Smooth muscle cell (in vitro differentiated cells): Measurements from ENCODE around the gene SERP1. TPM values are rescaled to one million over a fixed set of nuclear protein-coding genes. Genes with fewer than 3 reads are reported as not detected.

Experiments
- DNase-seq: peaks from one replicate; lab custom pipeline; 2025; ENCODE audit not compliant: unreplicated experiment; lab: John Stamatoyannopoulos, UW
- H2AFZ ChIP-seq: fragments of 200-600 bp; sonication (generic); 2 replicates; pipeline ENCODE4 v1.6.0; 2016; ENCODE audit warnings: antibody characterized with exemption, low read depth, mild to moderate bottlenecking
- H3F3A ChIP-seq: fragments of 200-600 bp; sonication (generic); 2 replicates; pipeline ENCODE4 v1.6.0; 2017; ENCODE audit warnings: antibody characterized with exemption, low read depth
- H3K27ac ChIP-seq: fragments of 200-600 bp; sonication (generic); 2 replicates; pipeline ENCODE4 v1.5.1; 2016; ENCODE audit warnings: low read depth, mild to moderate bottlenecking
- H3K27me3 ChIP-seq: fragments of 200-600 bp; sonication (generic); 2 replicates; pipeline ENCODE4 v1.6.1; 2016; ENCODE audit warnings: low read depth, mild to moderate bottlenecking
- H3K36me3 ChIP-seq: fragments of 200-600 bp; sonication (generic); 2 replicates; pipeline ENCODE4 v1.5.1; 2016; ENCODE audit warnings: low read depth
- H3K4me1 ChIP-seq: fragments of 200-600 bp; sonication (generic); 2 replicates; pipeline ENCODE4 v1.5.1; 2016; ENCODE audit warnings: low read depth
- H3K4me2 ChIP-seq: fragments of 200-600 bp; sonication (generic); 2 replicates; pipeline ENCODE4 v1.6.0; 2016; ENCODE audit warnings: mild to moderate bottlenecking
- H3K4me3 ChIP-seq: fragments of 200-600 bp; sonication (generic); 2 replicates; pipeline ENCODE4 v1.5.1; 2016; ENCODE audit warnings: mild to moderate bottlenecking
- H3K79me2 ChIP-seq: fragments of 200-600 bp; sonication (generic); 2 replicates; pipeline ENCODE4 v1.6.0; 2016; ENCODE audit warnings: low read depth, mild to moderate bottlenecking
- H3K9ac ChIP-seq: fragments of 200-600 bp; sonication (generic); 2 replicates; pipeline ENCODE4 v1.6.0; 2016; ENCODE audit warnings: low read depth
- H3K9me3 ChIP-seq: fragments of 200-600 bp; sonication (generic); replicated peaks from 2 replicates; pipeline ENCODE4 v1.5.1; 2016; ENCODE audit warnings: low read depth
- H4K20me1 ChIP-seq: fragments of 200-600 bp; sonication (generic); 2 replicates; pipeline ENCODE4 v1.6.0; 2016; ENCODE audit warnings: low read depth
- CTCF ChIP-seq: fragments of 200-600 bp; sonication (generic); IDR thresholded peaks from 2 replicates; pipeline ENCODE4 v1.5.1; 2017; ENCODE audit warnings: borderline replicate concordance, mild to moderate bottlenecking, antibody characterized with exemption; ENCODE audit not compliant: insufficient read depth, poor library complexity, severe bottlenecking
- WGBS: methylation state at CpG from one replicate; pipeline ENCODE4 v1.1.7; 2016; ENCODE audit warnings: low lambda C conversion rate; 5-methylcytosine and 5-hydroxymethylcytosine counted together
- polyA plus RNA-seq: library from polyadenylated mRNA; unstranded; fragments of >200 nt; fragmentation: Nextera tagmentation; extraction: Ambion mirVana; gene quantifications from 2 replicates; pipeline ENCODE4 v1.2.1, GENCODE V29; 2016
- total RNA-seq: library from RNA; depleted of rRNA; stranded (reverse); fragments of >200 nt; gene quantifications from 2 replicates; pipeline ENCODE4 v1.2.3, GENCODE V29; 2014

Gene SERP1
- total RNA-seq = 268 TPM in 2 replicates
- 202 and 247 TPM in 2 replicates for polyA plus RNA-seq

GRCh38 chr3:150546226-150547044, at the start of gene SERP1, which contains the start of gene EIF2A:
Gene SERP1 (minus strand): TSS chr3:150546496. CDS start chr3:150546135, 361 bp downstream.
Gene EIF2A (plus strand): TSS chr3:150546787. CDS start chr3:150546803, 16 bp downstream.
- H3K9ac ChIP-seq = peak within 1 kb of the TSS; percentile 98
- H2AFZ ChIP-seq = peak within 1 kb of the TSS; percentile 93
- H3K27me3 ChIP-seq = no peaks in the 10 kb centered on the region
- H4K20me1 ChIP-seq = peaks cover 54% of the 10 kb centered on the region
- peaks cover 6% of the 10 kb centered on the region for H3F3A ChIP-seq
- no peaks in the 10 kb centered on the region for H3K36me3 ChIP-seq
- H3K4me2 ChIP-seq = peak within 1 kb of the TSS; percentile 91
- peaks cover 85% of the 10 kb centered on the region for H3K79me2 ChIP-seq
- 1% methylated on average over 85 of the region's 86 CpGs for WGBS
- no peak for TF ChIP-seq CTCF
- H3K27ac ChIP-seq = peak within 1 kb of the TSS; percentile 94
- peaks cover 18% of the 10 kb centered on the region for H3K4me1 ChIP-seq
- H3K4me3 ChIP-seq = peak within 1 kb of the TSS; percentile 98
- DNase-seq = peak; percentile 91
- no peaks in the 10 kb centered on the region for H3K9me3 ChIP-seq

GRCh38 chr3:150594150-150594549, 47.9 kb upstream of the SERP1 start:
- no peaks in the 10 kb centered on the region for H3K36me3 ChIP-seq
- peaks cover 2% of the 10 kb centered on the region for H3K4me1 ChIP-seq
- 92% methylated on average over 4 of the region's 4 CpGs for WGBS
- H3K79me2 ChIP-seq = peaks cover 24% of the 10 kb centered on the region
- no peak overlapping the region for H2AFZ ChIP-seq
- no peaks in the 10 kb centered on the region for H3K9me3 ChIP-seq
- H3F3A ChIP-seq = no peaks in the 10 kb centered on the region
- no peak overlapping the region for H3K9ac ChIP-seq
- H4K20me1 ChIP-seq = no peaks in the 10 kb centered on the region
- no peak for TF ChIP-seq CTCF
- H3K27me3 ChIP-seq = no peaks in the 10 kb centered on the region
- no peak overlapping the region for H3K4me2 ChIP-seq
- no peak overlapping the region for H3K4me3 ChIP-seq
- no peak overlapping the region for H3K27ac ChIP-seq
- no peak for DNase-seq

- WGBS = 82% methylated on average over 6 of the region's 6 CpGs
Observed at GRCh38 chr3:150589759-150590158, 43.5 kb upstream of the SERP1 start.

More at GRCh38 chr3:150589759-150590158, 43.5 kb upstream of the SERP1 start:
- no peak for DNase-seq
- Histone ChIP-seq H3K27ac (no peak overlapping the region), H2AFZ (no peak overlapping the region), H3K9me3 (no peaks in the 10 kb centered on the region), H3K4me2 (no peak overlapping the region), H3F3A (no peaks in the 10 kb centered on the region), H3K9ac (no peak overlapping the region), H3K27me3 (no peaks in the 10 kb centered on the region), H3K36me3 (peaks cover 2% of the 10 kb centered on the region), H3K79me2 (peaks cover 15% of the 10 kb centered on the region), H3K4me3 (no peak overlapping the region), H4K20me1 (no peaks in the 10 kb centered on the region), H3K4me1 (no peaks in the 10 kb centered on the region)
- no peak for TF ChIP-seq CTCF
